GM18520 (cell line): Measurements from ENCODE around the gene PRKD2.

Experiments used
- ATAC-seq: cut with Tn5 transposase; IDR thresholded peaks from one replicate; pipeline ENCODE4 v1.9.1; 2021; ENCODE audit not compliant: unreplicated experiment

PRKD2 gene

GRCh38 chr19:46742926-46743480 lies 26.1 kb upstream of the PRKD2 start:
- no peak for ATAC-seq

GRCh38 chr19:46741447-46741846 lies 24.5 kb upstream of the PRKD2 start:
- ATAC-seq: no peak

- no peak for ATAC-seq
These were observed 22.4 kb upstream of the PRKD2 start for GRCh38 chr19:46739290-46739771.

GRCh38 chr19:46737761-46738171 lies 20.9 kb upstream of the PRKD2 start:
- no peak for ATAC-seq

GRCh38 chr19:46737298-46737654 lies 20.4 kb upstream of the PRKD2 start:
- ATAC-seq: no peak

- ATAC-seq: no peak
These were observed 19.8 kb upstream of the PRKD2 start for GRCh38 chr19:46736531-46737297.

GRCh38 chr19:46733690-46734292 lies 16.9 kb upstream of the PRKD2 start:
- ATAC-seq: no peak

- ATAC-seq: no peak
These were observed 16.2 kb upstream of the PRKD2 start for GRCh38 chr19:46732966-46733689.

GRCh38 chr19:46732172-46732938 lies 15.4 kb upstream of the PRKD2 start:
- ATAC-seq: no peak

- ATAC-seq: no peak
These were observed 14.7 kb upstream of the PRKD2 start for GRCh38 chr19:46731584-46731983.

- ATAC-seq: no peak
These were observed 14.1 kb upstream of the PRKD2 start for GRCh38 chr19:46731007-46731501.

GRCh38 chr19:46730595-46730994 lies 13.7 kb upstream of the PRKD2 start:
- no peak for ATAC-seq

GRCh38 chr19:46730187-46730586 lies 13.3 kb upstream of the PRKD2 start:
- ATAC-seq: no peak

GRCh38 chr19:46729696-46730095 lies 12.8 kb upstream of the PRKD2 start:
- ATAC-seq: no peak

GRCh38 chr19:46728693-46729339 lies 11.9 kb upstream of the PRKD2 start:
- ATAC-seq: no peak

GRCh38 chr19:46728208-46728607 lies 11.3 kb upstream of the PRKD2 start:
- ATAC-seq: no peak

GRCh38 chr19:46727757-46728156 lies 10.8 kb upstream of the PRKD2 start:
- no peak for ATAC-seq

GRCh38 chr19:46726971-46727501 lies 10.1 kb upstream of the PRKD2 start:
- ATAC-seq: no peak

GRCh38 chr19:46726551-46726950 lies 9.6 kb upstream of the PRKD2 start:
- ATAC-seq: no peak

- no peak for ATAC-seq
These were observed 9.0 kb upstream of the PRKD2 start for GRCh38 chr19:46725859-46726393.
